ENCODE data around the gene RANBP10.

RANBP10 gene

DNA sequence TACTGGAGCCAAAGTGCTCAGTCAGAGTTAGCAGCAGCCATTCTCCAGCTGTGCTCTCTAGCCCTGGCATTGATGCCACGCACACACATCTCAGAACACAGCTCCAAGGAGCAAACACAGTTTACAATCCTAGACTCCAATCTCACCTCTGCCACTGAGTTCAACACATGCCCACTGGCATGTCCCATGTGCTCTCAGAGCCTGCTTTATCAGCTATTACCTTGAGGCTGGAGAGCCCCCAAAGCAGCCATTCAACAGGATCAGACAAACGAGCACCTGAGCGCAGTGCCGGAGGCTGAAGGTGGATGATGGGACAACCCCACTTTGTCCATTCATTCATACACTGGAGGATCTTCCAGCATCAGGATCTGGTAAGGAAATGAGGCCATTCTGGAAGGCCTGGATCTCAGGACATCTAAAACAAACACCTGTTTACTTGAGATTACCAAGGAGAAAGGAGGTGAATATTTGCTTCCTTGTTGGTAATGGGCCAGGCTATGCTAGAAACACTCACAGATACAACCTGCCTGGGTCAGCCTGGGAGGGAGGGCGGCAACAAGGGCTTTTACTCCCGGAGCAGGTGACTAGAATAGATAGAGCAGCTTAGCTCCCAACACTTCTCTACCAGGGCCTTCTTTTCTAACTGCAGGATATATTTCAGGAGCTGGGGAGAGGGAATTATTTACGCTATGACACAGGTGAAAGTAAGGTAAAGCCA lies 25.4 kb downstream of the RANBP10 start:
- TF ChIP-seq, protein P1, sequence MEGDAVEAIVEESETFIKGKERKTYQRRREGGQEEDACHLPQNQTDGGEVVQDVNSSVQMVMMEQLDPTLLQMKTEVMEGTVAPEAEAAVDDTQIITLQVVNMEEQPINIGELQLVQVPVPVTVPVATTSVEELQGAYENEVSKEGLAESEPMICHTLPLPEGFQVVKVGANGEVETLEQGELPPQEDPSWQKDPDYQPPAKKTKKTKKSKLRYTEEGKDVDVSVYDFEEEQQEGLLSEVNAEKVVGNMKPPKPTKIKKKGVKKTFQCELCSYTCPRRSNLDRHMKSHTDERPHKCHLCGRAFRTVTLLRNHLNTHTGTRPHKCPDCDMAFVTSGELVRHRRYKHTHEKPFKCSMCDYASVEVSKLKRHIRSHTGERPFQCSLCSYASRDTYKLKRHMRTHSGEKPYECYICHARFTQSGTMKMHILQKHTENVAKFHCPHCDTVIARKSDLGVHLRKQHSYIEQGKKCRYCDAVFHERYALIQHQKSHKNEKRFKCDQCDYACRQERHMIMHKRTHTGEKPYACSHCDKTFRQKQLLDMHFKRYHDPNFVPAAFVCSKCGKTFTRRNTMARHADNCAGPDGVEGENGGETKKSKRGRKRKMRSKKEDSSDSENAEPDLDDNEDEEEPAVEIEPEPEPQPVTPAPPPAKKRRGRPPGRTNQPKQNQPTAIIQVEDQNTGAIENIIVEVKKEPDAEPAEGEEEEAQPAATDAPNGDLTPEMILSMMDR (IDR thresholded peaks at IDR 0.05; ENCODE audit: low read depth, low read length, missing control alignments): no peak
- no peak overlapping the region for H3K4me3 ChIP-seq (replicated peaks; ENCODE audit: low read depth, low read length)
- no peak for DNase-seq (ENCODE audit: extremely low read depth, low read depth)

DNA sequence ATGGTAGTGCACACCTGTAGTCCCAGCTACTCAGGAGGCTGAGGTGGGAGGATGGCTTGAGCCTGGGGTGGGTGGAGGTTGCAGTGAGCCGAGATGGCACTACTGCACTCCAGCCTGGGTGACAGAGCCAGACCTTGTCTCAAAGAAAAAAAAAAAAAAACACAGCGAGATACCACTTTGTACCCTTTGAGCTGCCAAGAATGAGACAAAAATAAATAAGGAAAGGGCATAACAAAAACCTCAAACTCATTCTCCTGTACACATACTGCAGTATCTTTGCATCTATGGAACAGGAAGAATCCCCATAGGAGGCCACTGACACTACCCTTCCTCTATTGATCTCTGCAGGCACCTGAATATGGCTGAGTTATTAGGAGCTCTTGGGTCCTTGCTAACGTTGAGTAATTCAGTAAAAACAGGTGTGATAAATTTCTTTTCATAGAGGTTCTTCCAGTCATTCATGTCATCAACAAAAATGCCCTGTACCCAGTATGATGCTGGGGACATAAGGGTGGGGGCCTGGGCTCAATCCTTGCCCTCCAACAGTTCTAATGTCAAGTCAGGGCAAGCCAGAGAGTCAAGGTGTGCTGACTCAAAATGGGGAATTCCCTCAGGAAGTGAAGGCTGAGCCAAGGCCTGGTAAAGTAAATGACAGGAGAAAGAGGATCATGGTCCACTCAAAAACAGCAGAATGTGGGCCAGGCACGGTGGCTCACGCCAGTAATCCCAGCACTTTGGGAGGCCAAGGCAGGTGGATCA lies 26.9 kb downstream of the RANBP10 start:
- TF ChIP-seq, protein P1 (IDR thresholded peaks at IDR 0.05; ENCODE audit: low read depth, low read length, missing control alignments): no peak
- no peak overlapping the region for H3K4me3 ChIP-seq (replicated peaks; ENCODE audit: low read depth, low read length)
- DNase-seq (ENCODE audit: extremely low read depth, low read depth): no peak

DNA sequence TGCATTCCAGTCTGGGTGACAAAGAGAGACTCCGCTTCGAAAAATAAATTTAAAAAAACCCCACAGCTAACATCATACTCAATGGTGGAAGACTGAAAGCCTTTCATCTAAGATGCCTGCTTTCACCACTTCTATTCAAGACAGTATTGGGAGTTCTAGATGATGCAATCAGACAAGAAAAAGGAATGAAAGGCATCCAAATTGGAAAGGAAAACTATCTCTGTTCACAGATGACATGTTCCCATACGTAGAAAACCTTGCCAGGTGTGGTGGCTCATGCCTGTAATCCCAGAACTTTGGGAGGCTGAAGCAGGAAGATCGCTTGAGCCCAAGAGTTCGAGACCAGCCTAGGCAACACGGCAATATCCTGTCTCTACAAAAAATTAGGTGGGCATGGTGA lies 31.1 kb downstream of the RANBP10 start:
- no peak for DNase-seq (ENCODE audit: extremely low read depth, low read depth)
- no peak overlapping the region for H3K4me3 ChIP-seq (replicated peaks; ENCODE audit: low read depth, low read length)
- TF ChIP-seq, protein P1 (IDR thresholded peaks at IDR 0.05; ENCODE audit: low read depth, low read length, missing control alignments): no peak

DNA sequence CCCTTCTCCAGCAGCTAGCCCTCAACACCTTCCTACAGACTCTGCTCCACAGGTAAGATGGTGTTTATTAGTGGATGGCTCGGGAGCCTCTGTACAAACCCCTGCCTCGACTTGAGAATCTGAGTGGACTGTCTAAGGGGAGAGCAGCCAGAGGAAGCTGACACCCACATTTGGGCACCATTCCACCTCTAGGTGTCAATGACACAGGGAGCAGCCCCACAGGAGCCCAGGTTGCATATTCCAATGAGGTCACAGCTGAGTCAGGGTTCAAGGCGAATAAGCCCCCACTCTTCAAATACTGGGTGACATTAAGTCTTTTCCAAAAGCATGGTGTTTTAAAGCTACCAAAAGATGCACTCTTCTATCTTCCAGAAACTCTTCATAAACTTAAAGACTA lies 31.9 kb downstream of the RANBP10 start:
- TF ChIP-seq, protein P1 (IDR thresholded peaks at IDR 0.05; ENCODE audit: low read depth, low read length, missing control alignments): no peak
- DNase-seq (ENCODE audit: extremely low read depth, low read depth): no peak

DNA sequence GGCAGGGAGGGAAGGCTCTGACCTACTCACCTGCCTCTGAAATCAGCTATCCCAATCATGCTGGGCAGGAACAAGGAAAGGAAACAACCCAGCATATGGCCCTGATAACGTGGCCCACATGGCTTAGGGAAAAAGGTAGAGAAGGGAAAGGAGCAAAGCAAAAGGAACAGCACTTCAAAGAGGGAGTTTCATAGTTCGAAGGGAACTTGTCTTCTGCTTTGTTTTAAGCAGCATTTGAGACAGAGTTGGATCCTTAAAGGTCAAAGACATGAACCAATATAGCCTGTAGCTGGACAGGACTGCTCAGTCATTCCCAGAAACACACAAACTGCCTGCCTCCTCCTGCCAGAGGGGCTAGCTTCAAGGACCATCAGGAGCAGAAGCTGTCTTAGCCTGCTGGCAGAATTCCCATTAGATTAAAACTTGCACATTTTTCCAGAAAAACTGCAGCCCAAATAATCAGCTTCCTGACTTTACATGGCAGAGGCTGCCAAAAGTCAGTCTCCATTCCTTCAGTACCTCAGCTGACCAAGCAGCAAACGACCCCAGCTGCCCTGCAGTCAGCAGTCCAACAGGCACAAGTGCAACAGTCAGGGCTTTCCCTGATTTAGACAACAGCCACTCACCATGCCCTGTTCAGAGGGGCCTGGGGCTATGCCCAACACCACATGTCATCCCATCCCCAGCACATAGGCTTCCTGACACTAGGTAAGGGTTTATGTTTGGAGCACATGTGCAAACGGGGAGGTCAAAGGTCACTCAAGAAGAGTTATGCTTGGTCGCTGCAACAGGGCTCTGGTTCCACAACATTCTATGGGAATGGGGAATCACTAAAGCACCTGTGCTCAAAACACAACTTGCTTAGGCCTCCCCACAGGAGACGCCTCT lies 32.5 kb downstream of the RANBP10 start:
- no peak for DNase-seq (ENCODE audit: extremely low read depth, low read depth)
- TF ChIP-seq, protein P1 (IDR thresholded peaks at IDR 0.05; ENCODE audit: low read depth, low read length, missing control alignments): no peak
- no peak overlapping the region for H3K4me3 ChIP-seq (replicated peaks; ENCODE audit: low read depth, low read length)

More for the DNA sequence above, 31.9 kb downstream of the RANBP10 start:
- H3K4me3 ChIP-seq (replicated peaks; ENCODE audit: low read depth, low read length): no peak overlapping the region

DNA sequence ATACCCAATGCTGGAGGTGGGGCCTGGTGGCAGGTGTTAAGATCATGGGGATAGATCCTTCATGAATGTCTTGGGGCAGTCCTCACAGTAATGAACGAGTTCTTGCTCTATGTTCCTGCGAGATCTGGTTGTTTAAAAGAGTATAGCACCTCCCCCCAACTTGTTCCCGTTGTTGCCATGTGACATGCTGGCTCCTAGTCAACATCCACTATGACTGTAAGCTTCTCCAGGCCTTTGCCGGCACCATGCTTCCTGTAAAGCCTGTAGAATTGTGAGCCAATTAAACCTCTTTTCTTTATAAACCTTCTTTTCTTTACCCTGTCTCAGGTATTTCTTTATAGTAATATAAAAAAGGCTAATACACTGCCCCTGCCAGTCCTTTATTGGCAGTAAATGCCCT lies 33.3 kb downstream of the RANBP10 start:
- TF ChIP-seq, protein P1 (IDR thresholded peaks at IDR 0.05; ENCODE audit: low read depth, low read length, missing control alignments): no peak
- H3K4me3 ChIP-seq (replicated peaks; ENCODE audit: low read depth, low read length): no peak overlapping the region
- peak; percentile 11 for DNase-seq (ENCODE audit: extremely low read depth, low read depth)
